ENCODE results near the gene UQCC2.

GRCh38 chr6:33709605-33710295 lies 1.8 kb downstream of the UQCC2 start:
- no peak for TF ChIP-seq POLR2A (IDR thresholded peaks at IDR 0.05)
- TF ChIP-seq CTCF (IDR thresholded peaks at IDR 0.05), result no peak

Data from suprapubic skin (tissue), 3 donors.